Glutamatergic neuron (in vitro differentiated cells): ENCODE data around the gene HOXA11. TPM values are rescaled to one million over a fixed set of nuclear protein-coding genes. Genes with fewer than 3 reads are reported as not detected.

ENCODE experiments used
- DNase-seq: peaks from one replicate; pipeline ENCODE4 v3.0.0; 2022
- H3K27ac Mint-ChIP-seq: one replicate; pipeline ENCODE4 v1.8.0; 2020; ENCODE audit warnings: mild to moderate bottlenecking, mixed read lengths, inconsistent platforms; ENCODE audit not compliant: unreplicated experiment
- H3K27me3 Mint-ChIP-seq: one replicate; pipeline ENCODE4 v1.8.0; 2020; ENCODE audit warnings: mild to moderate bottlenecking, moderate library complexity, mixed read lengths, inconsistent platforms; ENCODE audit not compliant: unreplicated experiment
- H3K36me3 Mint-ChIP-seq: one replicate; pipeline ENCODE4 v1.8.0; 2020; ENCODE audit warnings: mild to moderate bottlenecking, mixed read lengths, inconsistent platforms; ENCODE audit not compliant: unreplicated experiment
- H3K4me1 Mint-ChIP-seq: one replicate; pipeline ENCODE4 v1.8.0; 2020; ENCODE audit warnings: mild to moderate bottlenecking, low read depth, mixed read lengths, inconsistent platforms; ENCODE audit not compliant: unreplicated experiment
- H3K4me3 Mint-ChIP-seq: one replicate; pipeline ENCODE4 v1.8.0; 2020; ENCODE audit warnings: mild to moderate bottlenecking, mixed read lengths, inconsistent platforms; ENCODE audit not compliant: unreplicated experiment
- H3K9me3 Mint-ChIP-seq: one replicate; pipeline ENCODE4 v1.8.0; 2020; ENCODE audit warnings: mild to moderate bottlenecking, moderate library complexity, mixed read lengths, inconsistent platforms; ENCODE audit not compliant: unreplicated experiment
- CTCF ChIP-seq: fragments of 200-600 bp; sonication (generic); IDR thresholded peaks from one replicate; pipeline ENCODE4 v1.5.0; 2021; ENCODE audit not compliant: partially characterized antibody, unreplicated experiment
- total RNA-seq: library from RNA; stranded (reverse); fragmentation: NEBNext Ultra II Directional; extraction: Animal tissue kit (Norgen Biotek cat#: 25700); gene quantifications from one replicate; pipeline ENCODE4 v1.2.1, GENCODE V29; 2021; ENCODE audit not compliant: unreplicated experiment

Gene HOXA11
- total RNA-seq, 1 donor from 2014 or later = not detected

GRCh38 chr7:27205325-27206280, 20.6 kb upstream of the HOXA11 start:
- TF ChIP-seq CTCF = no peak
- no peaks in the 10 kb centered on the region for H3K36me3 Mint-ChIP-seq
- no peak overlapping the region for H3K4me3 Mint-ChIP-seq
- peaks cover 58% of the 10 kb centered on the region for H3K27me3 Mint-ChIP-seq
- H3K4me1 Mint-ChIP-seq = peaks cover 3% of the 10 kb centered on the region
- no peak overlapping the region for H3K27ac Mint-ChIP-seq
- no peak for DNase-seq
- H3K9me3 Mint-ChIP-seq = peaks cover 17% of the 10 kb centered on the region

- H3K27me3 Mint-ChIP-seq = peaks cover 59% of the 10 kb centered on the region
- no peaks in the 10 kb centered on the region for H3K36me3 Mint-ChIP-seq
- H3K9me3 Mint-ChIP-seq = peaks cover 17% of the 10 kb centered on the region
- H3K4me3 Mint-ChIP-seq = peak overlapping the region; percentile 25
- peak; percentile 49 for DNase-seq
- no peak overlapping the region for H3K27ac Mint-ChIP-seq
- no peak for TF ChIP-seq CTCF
- H3K4me1 Mint-ChIP-seq = peaks cover 3% of the 10 kb centered on the region
Measured at GRCh38 chr7:27204851-27205322, 19.9 kb upstream of the HOXA11 start.

- no peak for TF ChIP-seq CTCF
- Mint-ChIP-seq H3K4me3 (no peak overlapping the region), H3K27ac (no peak overlapping the region), H3K4me1 (peaks cover 3% of the 10 kb centered on the region), H3K9me3 (peaks cover 17% of the 10 kb centered on the region), H3K36me3 (no peaks in the 10 kb centered on the region), H3K27me3 (peaks cover 61% of the 10 kb centered on the region)
- DNase-seq = no peak
Measured at GRCh38 chr7:27203964-27204594, 19.0 kb upstream of the HOXA11 start.

DNA sequence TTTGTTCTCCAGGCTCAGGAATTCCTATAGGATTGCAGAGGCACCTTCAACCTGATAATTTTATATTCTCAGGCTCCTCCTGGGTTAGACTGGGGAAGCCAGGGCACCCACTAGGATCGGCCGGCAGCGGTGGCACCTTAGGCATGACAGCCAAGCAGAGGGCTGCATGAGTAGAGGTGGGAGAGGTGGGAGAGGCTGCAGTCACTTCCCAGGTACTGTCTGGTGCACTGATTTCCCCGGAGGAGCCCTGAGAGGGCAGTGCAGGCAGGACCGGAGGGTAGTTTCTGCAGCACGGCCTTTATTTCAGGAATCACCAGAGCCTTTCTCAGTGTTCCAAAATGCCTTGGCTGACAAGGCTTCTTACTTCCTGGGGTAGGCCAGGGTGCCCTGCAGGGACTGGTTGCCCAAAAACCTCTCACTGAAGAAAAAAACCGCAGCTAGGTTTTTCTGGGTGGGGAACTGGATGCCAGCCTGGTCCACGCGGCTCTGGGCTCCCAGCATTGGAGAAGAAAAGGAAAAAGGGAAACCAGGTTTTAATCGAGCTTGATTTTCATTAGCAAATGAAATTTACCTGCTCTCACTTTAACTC, 18.4 kb upstream of the HOXA11 start:
- no peaks in the 10 kb centered on the region for H3K36me3 Mint-ChIP-seq

More for the DNA sequence above, 18.4 kb upstream of the HOXA11 start:
- Mint-ChIP-seq H3K27ac (no peak overlapping the region), H3K27me3 (peaks cover 64% of the 10 kb centered on the region), H3K4me3 (no peak overlapping the region), H3K9me3 (peaks cover 17% of the 10 kb centered on the region), H3K4me1 (peaks cover 3% of the 10 kb centered on the region)
- no peak for DNase-seq
- no peak for TF ChIP-seq CTCF
